Smooth muscle cell (in vitro differentiated cells): ENCODE measurements around the gene EVI5L. TPM values are rescaled to one million over a fixed set of nuclear protein-coding genes. Genes with fewer than 3 reads are reported as not detected.

Source experiments
- DNase-seq: peaks from one replicate; lab custom pipeline; 2025; ENCODE audit not compliant: unreplicated experiment; lab: John Stamatoyannopoulos, UW
- H2AFZ ChIP-seq: fragments of 200-600 bp; sonication (generic); 2 replicates; pipeline ENCODE4 v1.6.0; 2016; ENCODE audit warnings: antibody characterized with exemption, low read depth, mild to moderate bottlenecking
- H3F3A ChIP-seq: fragments of 200-600 bp; sonication (generic); 2 replicates; pipeline ENCODE4 v1.6.0; 2017; ENCODE audit warnings: antibody characterized with exemption, low read depth
- H3K27ac ChIP-seq: fragments of 200-600 bp; sonication (generic); 2 replicates; pipeline ENCODE4 v1.5.1; 2016; ENCODE audit warnings: low read depth, mild to moderate bottlenecking
- H3K27me3 ChIP-seq: fragments of 200-600 bp; sonication (generic); 2 replicates; pipeline ENCODE4 v1.6.1; 2016; ENCODE audit warnings: low read depth, mild to moderate bottlenecking
- H3K36me3 ChIP-seq: fragments of 200-600 bp; sonication (generic); 2 replicates; pipeline ENCODE4 v1.5.1; 2016; ENCODE audit warnings: low read depth
- H3K4me1 ChIP-seq: fragments of 200-600 bp; sonication (generic); 2 replicates; pipeline ENCODE4 v1.5.1; 2016; ENCODE audit warnings: low read depth
- H3K4me2 ChIP-seq: fragments of 200-600 bp; sonication (generic); 2 replicates; pipeline ENCODE4 v1.6.0; 2016; ENCODE audit warnings: mild to moderate bottlenecking
- H3K4me3 ChIP-seq: fragments of 200-600 bp; sonication (generic); 2 replicates; pipeline ENCODE4 v1.5.1; 2016; ENCODE audit warnings: mild to moderate bottlenecking
- H3K79me2 ChIP-seq: fragments of 200-600 bp; sonication (generic); 2 replicates; pipeline ENCODE4 v1.6.0; 2016; ENCODE audit warnings: low read depth, mild to moderate bottlenecking
- H3K9ac ChIP-seq: fragments of 200-600 bp; sonication (generic); 2 replicates; pipeline ENCODE4 v1.6.0; 2016; ENCODE audit warnings: low read depth
- H3K9me3 ChIP-seq: fragments of 200-600 bp; sonication (generic); replicated peaks from 2 replicates; pipeline ENCODE4 v1.5.1; 2016; ENCODE audit warnings: low read depth
- H4K20me1 ChIP-seq: fragments of 200-600 bp; sonication (generic); 2 replicates; pipeline ENCODE4 v1.6.0; 2016; ENCODE audit warnings: low read depth
- CTCF ChIP-seq: fragments of 200-600 bp; sonication (generic); IDR thresholded peaks from 2 replicates; pipeline ENCODE4 v1.5.1; 2017; ENCODE audit warnings: borderline replicate concordance, mild to moderate bottlenecking, antibody characterized with exemption; ENCODE audit not compliant: insufficient read depth, poor library complexity, severe bottlenecking
- WGBS: methylation state at CpG from one replicate; pipeline ENCODE4 v1.1.7; 2016; ENCODE audit warnings: low lambda C conversion rate; 5-methylcytosine and 5-hydroxymethylcytosine counted together
- polyA plus RNA-seq: library from polyadenylated mRNA; unstranded; fragments of >200 nt; fragmentation: Nextera tagmentation; extraction: Ambion mirVana; gene quantifications from 2 replicates; pipeline ENCODE4 v1.2.1, GENCODE V29; 2016
- total RNA-seq: library from RNA; depleted of rRNA; stranded (reverse); fragments of >200 nt; gene quantifications from 2 replicates; pipeline ENCODE4 v1.2.3, GENCODE V29; 2014

The EVI5L gene
- total and polyA plus RNA-seq, 2 experiments from 2014 or later: 8.8 to 21.2 TPM

- H3F3A ChIP-seq: no peaks in the 10 kb centered on the region
- no peak for TF ChIP-seq CTCF
- H3K9me3 ChIP-seq: no peaks in the 10 kb centered on the region
- whole genome bisulfite sequencing: 88% methylated on average over 3 of the region's 3 CpGs
- H3K4me3 ChIP-seq: no peak overlapping the region
- no peak for DNase-seq
- H3K36me3 ChIP-seq: no peaks in the 10 kb centered on the region
- no peaks in the 10 kb centered on the region for H4K20me1 ChIP-seq
- H3K9ac ChIP-seq: no peak overlapping the region
- no peak overlapping the region for H3K27ac ChIP-seq
- no peak overlapping the region for H3K4me2 ChIP-seq
- H3K27me3 ChIP-seq: peaks cover 13% of the 10 kb centered on the region
- H3K4me1 ChIP-seq: no peaks in the 10 kb centered on the region
- no peaks in the 10 kb centered on the region for H3K79me2 ChIP-seq
- no peak overlapping the region for H2AFZ ChIP-seq
Measured at GRCh38 chr19:7793493-7793892, 36.5 kb upstream of the EVI5L start.

- DNase-seq: no peak
- H3F3A ChIP-seq: no peaks in the 10 kb centered on the region
- H3K9me3 ChIP-seq: no peaks in the 10 kb centered on the region
- no peak overlapping the region for H2AFZ ChIP-seq
- no peak overlapping the region for H3K9ac ChIP-seq
- TF ChIP-seq CTCF: no peak
- no peak overlapping the region for H3K4me3 ChIP-seq
- no peaks in the 10 kb centered on the region for H3K79me2 ChIP-seq
- no peak overlapping the region for H3K27ac ChIP-seq
- WGBS: 57% methylated on average over 8 of the region's 8 CpGs
- H3K27me3 ChIP-seq: no peaks in the 10 kb centered on the region
- peaks cover 5% of the 10 kb centered on the region for H3K4me1 ChIP-seq
- no peaks in the 10 kb centered on the region for H3K36me3 ChIP-seq
- no peak overlapping the region for H3K4me2 ChIP-seq
- no peaks in the 10 kb centered on the region for H4K20me1 ChIP-seq
Measured at GRCh38 chr19:7795555-7796161, 34.4 kb upstream of the EVI5L start.

GRCh38 chr19:7799640-7800355 lies 30.2 kb upstream of the EVI5L start:
- DNase-seq: peak; percentile 34
- Histone ChIP-seq H2AFZ (peak overlapping the region; percentile 75), H4K20me1 (no peaks in the 10 kb centered on the region), H3F3A (no peaks in the 10 kb centered on the region), H3K4me2 (peak overlapping the region; percentile 83), H3K9ac (no peak overlapping the region), H3K27ac (no peak overlapping the region), H3K4me1 (peaks cover 5% of the 10 kb centered on the region), H3K36me3 (no peaks in the 10 kb centered on the region), H3K4me3 (peak overlapping the region; percentile 40), H3K79me2 (no peaks in the 10 kb centered on the region), H3K27me3 (no peaks in the 10 kb centered on the region), H3K9me3 (no peaks in the 10 kb centered on the region)
- peak; percentile 58 for TF ChIP-seq CTCF
- WGBS: 7% methylated on average over 34 of the region's 34 CpGs
